Gastrocnemius medialis (tissue), 4 donors: ENCODE measurements around the gene EIF3I. TPM values are rescaled to one million over a fixed set of nuclear protein-coding genes. Genes with fewer than 3 reads are reported as not detected.

ENCODE experiments used
- ATAC-seq, 2 donors: fragments of 150-250 bp; one replicate each; pipeline ENCODE4 v1.9.1; 2016
- DNase-seq, 2 donors: peaks; one replicate each; pipeline ENCODE4 v3.0.0-alpha.2; 2019
- H3K27ac ChIP-seq, 4 donors: fragments of 200-600 bp; sonication (generic); 1 replicate in 1 of 4; 2 replicates in 3 of 4; pipeline ENCODE4 v1.5.1; 2016 to 2018; ENCODE audit warnings: mild to moderate bottlenecking in 2 of 4, moderate library complexity in 1 of 4
- H3K27me3 ChIP-seq, 3 donors: fragments of 200-600 bp; sonication (generic) in 2 of 3; 1 replicate in 1 of 3; 2 replicates in 2 of 3; pipeline versions ENCODE4 v1.5.1 to v1.6.0; 2016 to 2019; ENCODE audit warnings: mild to moderate bottlenecking in 1 of 3, moderate library complexity in 1 of 3
- H3K36me3 ChIP-seq, 2 donors: fragments of 200-600 bp; sonication (generic) in 1 of 2; one replicate each; pipeline ENCODE4 v1.5.1; 2017 to 2018
- H3K4me1 ChIP-seq, 2 donors: fragments of 200-600 bp; sonication (generic) in 1 of 2; one replicate each; pipeline ENCODE4 v1.5.1; 2016 to 2017; ENCODE audit warnings: mild to moderate bottlenecking in 2 of 2
- H3K4me3 ChIP-seq, 4 donors: fragments of 200-600 bp; sonication (generic) in 3 of 4; 1 replicate in 1 of 4; 2 replicates in 3 of 4; pipeline ENCODE4 v1.5.1; 2016 to 2019; ENCODE audit warnings: mild to moderate bottlenecking in 2 of 4
- H3K9me3 ChIP-seq, 3 donors: fragments of 200-600 bp; sonication (generic) in 2 of 3; 1 replicate in 1 of 3; 2 replicates in 2 of 3; pipeline ENCODE4 v1.5.1; 2016 to 2019
- CTCF ChIP-seq, 5 experiments: fragments of 450-650 bp in 3 of 5; fragments of 200-600 bp in 2 of 5; sonication (generic) in 2 of 5; IDR thresholded peaks in 4 of 5; conservative IDR thresholded peaks in 1 of 5; 1 replicate in 4 of 5; 2 replicates in 1 of 5; pipeline ENCODE4 v1.5.1; 2016 to 2019; ENCODE audit warnings: antibody characterized with exemption in 5 of 5, mild to moderate bottlenecking in 3 of 5, moderate library complexity in 3 of 5
- POLR2A ChIP-seq, 2 donors: fragments of 450-650 bp; IDR thresholded peaks; one replicate each; pipeline ENCODE4 v1.6.1; 2017; ENCODE audit warnings: antibody characterized with exemption in 2 of 2, mild to moderate bottlenecking in 2 of 2, moderate library complexity in 2 of 2
- in situ Hi-C, 4 donors: fragments of 200-750 bp; cut with MboI; loops; one replicate each; pipeline versions ENCODE4 v1.15.0 to v1.8.0; 2017; ENCODE audit warnings: low sequenced_read_pairs in 4 of 4
- intact Hi-C: fragments of 100-400 bp; cut with DNase I; formaldehyde crosslinking; loops from one replicate; pipeline ENCODE4 v1.15.1; 2023; ENCODE audit warnings: low total_unique reads
- total RNA-seq, 4 donors: library from RNA; depleted of rRNA; stranded (reverse); fragments of >200 nt; gene quantifications; one replicate each; pipeline versions ENCODE4 v1.1.0 to v1.2.3, GENCODE V29; 2016

EIF3I gene
- total RNA-seq, 4 donors from 2014 or later, result 211 to 294 (median 245) TPM

GRCh38 chr1:32272557-32273390 lies 50.6 kb downstream of the EIF3I start:
- Histone ChIP-seq H3K9me3 (no peaks in the 10 kb centered on the region), H3K27me3 (peaks cover 13 to 35% (median 20%) of the 10 kb centered on the region in 3 donors), H3K27ac (no peak overlapping the region), H3K36me3 (no peaks in the 10 kb centered on the region), H3K4me3 (no peak overlapping the region), H3K4me1 (no peaks in the 10 kb centered on the region)
- ATAC-seq, result no peak
- in situ Hi-C loops, result no loop called here
- intact Hi-C loops, result no loop called here
- no peak for DNase-seq
- TF ChIP-seq POLR2A (IDR thresholded peaks at IDR 0.05), result no peak
- no peak for TF ChIP-seq CTCF (IDR thresholded peaks at IDR 0.05 in 4 of 5, conservative IDR thresholded peaks at IDR 0.05 in 1 of 5)

GRCh38 chr1:32273391-32274208 lies 51.4 kb downstream of the EIF3I start:
- intact Hi-C loops, result no loop called here
- Histone ChIP-seq H3K4me3 (no peak overlapping the region), H3K27ac (no peak overlapping the region), H3K27me3 (peaks cover 13 to 35% (median 20%) of the 10 kb centered on the region in 3 donors), H3K4me1 (no peaks in the 10 kb centered on the region), H3K9me3 (no peaks in the 10 kb centered on the region), H3K36me3 (no peaks in the 10 kb centered on the region)
- no peak for ATAC-seq
- in situ Hi-C loops, result no loop called here
- TF ChIP-seq POLR2A (IDR thresholded peaks at IDR 0.05) (no peak), CTCF (IDR thresholded peaks at IDR 0.05 in 4 of 5, conservative IDR thresholded peaks at IDR 0.05 in 1 of 5) (no peak)
- DNase-seq, result no peak

- intact Hi-C loops, result no loop called here
- ATAC-seq, result no peak
Measured at GRCh38 chr1:32274646-32275340, 52.6 kb downstream of the EIF3I start.

More at GRCh38 chr1:32274646-32275340, 52.6 kb downstream of the EIF3I start:
- Histone ChIP-seq H3K4me1 (no peaks in the 10 kb centered on the region), H3K27me3 (peaks cover 13 to 35% (median 20%) of the 10 kb centered on the region in 3 donors), H3K27ac (no peak overlapping the region), H3K9me3 (no peaks in the 10 kb centered on the region), H3K4me3 (no peak overlapping the region), H3K36me3 (no peaks in the 10 kb centered on the region)
- no peak for DNase-seq
- in situ Hi-C loops, result no loop called here
- no peak for TF ChIP-seq CTCF (IDR thresholded peaks at IDR 0.05 in 4 of 5, conservative IDR thresholded peaks at IDR 0.05 in 1 of 5)
- no peak for TF ChIP-seq POLR2A (IDR thresholded peaks at IDR 0.05)
